ENCODE data around the gene SPINK13.
"Not testable (repeated sequence)": the region's sequence is repeated elsewhere in the genome, so short reads cannot be mapped to it uniquely, and the experiment has no call there.

The SPINK13 gene

GRCh38 chr5:148268566-148268965 lies at the start of gene SPINK13:
Gene SPINK13, plus strand, starts transcription at chr5:148268794. Its CDS starts 1,279 bp downstream, at chr5:148270073.
- DNase-seq (ENCODE audit: low spot score), result no peak

- DNase-seq (ENCODE audit: low spot score), result no peak
Observed at GRCh38 chr5:148221508-148221907, 47.1 kb upstream of the SPINK13 start.

GRCh38 chr5:148224117-148224742 lies 44.4 kb upstream of the SPINK13 start:
- no peak for DNase-seq (ENCODE audit: low spot score)

GRCh38 chr5:148228392-148228984 lies 40.1 kb upstream of the SPINK13 start:
- no peak for DNase-seq (ENCODE audit: low spot score)

- no peak for DNase-seq (ENCODE audit: low spot score)
Observed at GRCh38 chr5:148229840-148230239, 38.8 kb upstream of the SPINK13 start.

DNA sequence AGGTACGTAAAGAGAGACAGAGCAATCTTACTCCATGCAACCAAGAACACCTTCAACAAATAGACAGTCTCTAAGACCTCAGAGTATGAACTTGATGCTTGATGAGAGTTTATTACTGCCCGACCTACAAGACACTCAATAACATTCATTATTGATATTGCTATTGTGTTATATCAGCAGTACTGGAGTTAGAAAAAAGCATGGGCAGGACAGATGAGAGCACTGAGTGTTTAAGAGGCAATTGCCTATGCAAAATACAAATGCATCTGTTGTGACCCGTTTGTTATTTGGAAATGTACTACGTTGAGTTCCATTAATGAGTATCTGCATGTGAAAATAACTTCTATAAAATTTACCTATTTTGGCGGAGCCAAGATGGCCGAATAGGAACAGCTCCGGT lies 38.4 kb upstream of the SPINK13 start:
- no peak for DNase-seq (ENCODE audit: low spot score)

DNA sequence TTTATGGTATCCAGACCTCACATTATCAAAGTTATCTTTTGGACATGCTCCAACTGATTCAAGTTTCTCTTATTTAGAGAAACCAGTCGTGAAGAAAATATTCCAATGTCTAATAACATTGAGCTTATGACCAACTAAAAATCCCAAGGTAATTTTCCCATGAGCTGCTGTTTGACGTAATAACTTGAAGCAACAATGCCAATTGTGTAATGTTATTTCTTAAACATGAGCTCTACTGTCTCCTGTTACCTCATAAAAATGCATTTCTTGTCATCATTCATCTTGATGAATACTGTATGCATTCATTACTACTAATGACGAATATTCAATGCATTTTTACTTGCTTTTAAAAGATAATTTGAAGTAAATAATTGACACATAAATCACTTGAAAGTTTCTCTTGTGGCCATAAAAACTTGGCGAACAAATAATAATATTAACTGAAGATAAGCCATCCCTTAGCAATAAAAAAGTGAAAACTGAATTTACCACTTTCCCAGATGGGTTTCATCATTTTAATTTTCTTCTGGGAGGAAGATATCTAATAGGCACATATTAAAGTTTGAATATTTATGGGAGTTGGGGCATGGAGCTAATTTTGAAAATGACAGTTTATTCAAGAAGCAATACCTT lies 30.7 kb upstream of the SPINK13 start:
- no peak for DNase-seq (ENCODE audit: low spot score)

GRCh38 chr5:148238418-148238794 lies 30.2 kb upstream of the SPINK13 start, which contains the start of gene MARCOL:
Gene MARCOL, plus strand, starts transcription at chr5:148238525. Its CDS starts 73 bp downstream, at chr5:148238598.
- no peak for DNase-seq (ENCODE audit: low spot score)

GRCh38 chr5:148248894-148249293 lies 19.7 kb upstream of the SPINK13 start:
- no peak for DNase-seq (ENCODE audit: low spot score)

- DNase-seq (ENCODE audit: low spot score), result no peak
Observed at GRCh38 chr5:148255456-148255855, 13.1 kb upstream of the SPINK13 start.

DNA sequence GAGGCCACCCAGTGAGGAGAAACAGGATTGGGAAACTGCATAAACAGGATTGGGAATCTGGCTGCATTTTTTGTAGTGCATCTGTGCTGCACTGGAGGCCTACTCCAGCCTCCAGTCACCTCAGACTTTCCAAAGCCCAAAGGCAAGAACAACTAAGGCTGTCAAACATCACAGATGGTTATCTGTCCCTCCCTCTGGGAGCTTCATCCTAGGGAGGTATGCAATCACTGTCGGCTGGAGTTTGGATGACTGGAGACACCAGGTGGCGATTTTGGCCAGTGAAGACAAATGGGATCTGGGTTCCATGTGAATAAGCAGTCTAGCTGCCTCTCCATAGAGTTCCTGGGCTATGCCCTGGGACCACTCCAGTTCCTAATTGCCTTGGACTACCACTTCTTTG lies 9.3 kb upstream of the SPINK13 start:
- no peak for DNase-seq (ENCODE audit: low spot score)

- DNase-seq (ENCODE audit: low spot score), result no peak
Observed at GRCh38 chr5:148261221-148261620, 7.4 kb upstream of the SPINK13 start.

DNA sequence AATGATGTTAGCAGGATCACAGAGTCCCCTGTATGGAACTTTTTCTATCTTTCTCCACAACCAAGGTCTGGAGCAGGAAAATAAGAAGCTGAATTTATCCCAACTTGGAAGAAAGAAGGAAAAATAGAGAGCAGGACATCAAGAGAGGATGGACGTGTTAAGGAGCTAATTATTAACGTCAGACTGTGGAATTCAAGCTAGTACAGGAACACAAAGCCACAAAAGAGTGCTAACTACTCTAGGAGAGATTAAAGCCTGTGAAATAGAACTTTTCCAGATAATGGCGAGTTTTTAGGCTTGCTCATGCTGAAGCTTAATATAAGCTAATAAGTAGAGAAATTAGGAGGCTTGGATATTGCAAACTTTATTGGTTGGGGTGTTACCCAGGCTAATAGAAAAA lies 632 bp upstream of the SPINK13 start:
- DNase-seq (ENCODE audit: low spot score), result no peak

GRCh38 chr5:148275129-148275528 lies 6.5 kb downstream of the SPINK13 start:
- DNase-seq (ENCODE audit: low spot score), result not testable (repeated sequence)

DNA sequence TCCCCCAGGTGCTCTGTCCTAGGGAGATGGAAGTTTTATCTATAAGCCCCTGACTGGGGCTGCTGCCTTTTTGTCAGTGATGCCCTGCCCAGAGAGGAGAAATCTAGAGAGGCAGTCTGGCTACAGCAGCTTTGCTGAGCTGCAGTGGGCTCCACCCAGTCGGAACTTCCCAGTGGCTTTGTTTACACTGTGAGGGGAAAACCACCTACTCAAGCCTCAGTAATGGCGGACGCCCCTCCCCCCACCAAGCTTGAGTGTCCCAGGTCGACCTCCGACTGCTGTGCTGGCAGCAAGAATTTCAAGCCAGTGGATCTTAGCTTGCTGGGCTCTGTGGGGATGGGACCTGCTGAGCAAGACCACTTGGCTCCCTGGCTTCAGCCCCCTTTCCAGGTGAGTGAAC lies 12.3 kb downstream of the SPINK13 start:
- DNase-seq (ENCODE audit: low spot score), result not testable (repeated sequence)

DNA sequence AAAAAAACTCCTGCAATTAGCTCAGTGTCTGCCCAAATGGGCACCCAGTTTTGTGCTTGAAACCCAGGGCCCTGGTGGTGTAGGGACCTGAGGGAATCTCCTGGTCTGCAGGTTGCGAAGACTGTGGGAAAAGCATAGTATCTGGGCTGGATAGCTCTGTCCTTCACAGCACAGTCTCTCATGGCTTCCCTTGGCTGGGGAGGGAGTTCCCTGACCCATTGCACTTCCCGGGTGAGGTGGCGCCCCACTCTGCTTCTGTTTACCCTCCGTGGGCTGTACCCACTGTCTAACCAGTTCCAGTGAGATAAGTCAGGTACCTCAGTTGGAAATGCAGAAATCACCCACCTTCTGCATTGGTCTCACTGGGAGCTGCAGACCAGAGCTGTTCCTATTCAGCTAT lies 12.7 kb downstream of the SPINK13 start:
- DNase-seq (ENCODE audit: low spot score), result not testable (repeated sequence)

GRCh38 chr5:148290271-148291195 lies 21.9 kb downstream of the SPINK13 start:
- DNase-seq (ENCODE audit: low spot score), result peak; percentile 63

GRCh38 chr5:148297731-148298130 lies 29.1 kb downstream of the SPINK13 start:
- no peak for DNase-seq (ENCODE audit: low spot score)

DNA sequence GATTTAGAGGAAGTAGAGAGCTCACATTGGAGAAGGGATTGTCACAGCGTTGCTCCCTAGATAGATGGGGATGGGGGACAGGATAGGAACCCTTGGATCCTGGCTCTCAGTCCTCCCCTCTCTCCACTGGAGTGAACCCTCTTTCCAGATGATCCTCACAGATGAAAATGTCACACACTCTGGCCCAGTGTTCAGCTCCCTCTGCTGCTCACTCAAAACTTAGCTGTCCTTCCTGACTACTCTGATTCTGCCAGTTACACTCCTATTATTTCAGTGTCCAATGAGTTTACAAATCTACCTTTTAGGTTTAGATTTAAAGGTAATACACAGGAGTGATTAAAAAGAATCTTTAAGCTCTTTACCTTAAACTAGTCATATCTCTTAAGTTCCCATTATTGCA lies 37.9 kb downstream of the SPINK13 start:
- no peak for DNase-seq (ENCODE audit: low spot score)

DNA sequence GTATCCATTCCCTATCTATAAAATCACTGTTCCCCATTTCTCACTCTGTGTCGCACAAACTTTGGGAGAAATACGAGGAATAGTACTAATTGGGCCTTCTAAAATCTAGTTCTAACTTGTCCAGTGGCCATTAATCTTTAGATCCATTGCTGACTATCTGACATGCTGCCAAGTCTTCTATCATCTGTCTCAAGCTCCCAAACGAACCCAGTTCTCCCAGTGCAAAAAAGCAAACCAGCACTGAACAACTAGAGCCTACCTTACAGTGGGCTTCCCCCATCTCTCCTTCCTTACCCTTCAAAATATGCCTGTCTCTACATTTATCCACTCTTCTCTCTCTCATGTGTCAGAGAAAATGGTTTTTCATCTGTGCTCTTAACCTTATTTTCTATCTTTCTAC lies 40.4 kb downstream of the SPINK13 start:
- DNase-seq (ENCODE audit: low spot score), result no peak

- DNase-seq (ENCODE audit: low spot score), result no peak
Observed at GRCh38 chr5:148309746-148310145, 41.2 kb downstream of the SPINK13 start.

DNA sequence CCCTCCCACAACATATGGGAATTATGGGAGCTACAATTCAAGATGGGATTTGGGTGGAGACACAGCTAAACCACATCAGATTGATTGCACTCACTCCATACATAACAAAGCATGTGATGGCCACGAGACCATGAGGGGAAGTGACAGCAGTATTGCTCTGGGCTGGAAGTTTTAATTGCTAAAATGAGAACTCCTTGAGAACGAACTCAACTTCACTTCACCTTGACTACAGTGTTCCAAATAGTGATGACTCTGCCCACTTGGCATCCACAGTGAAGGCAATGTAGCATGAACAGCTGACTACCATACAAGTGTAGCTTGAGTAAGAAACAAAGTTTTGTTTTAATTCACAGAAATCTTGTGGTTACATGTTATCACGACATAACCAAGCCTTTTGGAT lies 42.9 kb downstream of the SPINK13 start:
- no peak for DNase-seq (ENCODE audit: low spot score)
